Fibroblast of lung (primary cell): ENCODE results near the gene TUBA1B. TPM values are rescaled to one million over a fixed set of nuclear protein-coding genes. Genes with fewer than 3 reads are reported as not detected.

ENCODE experiments used
- DNase-seq, 2 donors: peaks; one replicate each; pipeline versions ENCODE4 v3.0.0 to v3.0.0-alpha.2; 2010; ENCODE audit warnings: low read depth in 2 of 2
- H2AFZ ChIP-seq: 2 replicates; pipeline ENCODE4 v1.5.1; 2012; ENCODE audit warnings: low read length, control low read depth, inconsistent platforms
- H3K27ac ChIP-seq: 2 replicates; pipeline ENCODE4 v1.5.1; 2011; ENCODE audit warnings: low read length, control low read depth; ENCODE audit not compliant: insufficient read depth
- H3K27me3 ChIP-seq: 2 replicates; pipeline ENCODE4 v1.5.1; 2011; ENCODE audit warnings: mild to moderate bottlenecking, low read length; ENCODE audit not compliant: control insufficient read depth, insufficient read depth
- H3K36me3 ChIP-seq: 2 replicates; pipeline ENCODE4 v1.5.1; 2011; ENCODE audit warnings: low read length; ENCODE audit not compliant: control insufficient read depth, insufficient read depth
- H3K4me1 ChIP-seq: 2 replicates; pipeline ENCODE4 v1.5.1; 2011; ENCODE audit warnings: low read length; ENCODE audit not compliant: control insufficient read depth, insufficient read depth; ENCODE audit errors: extremely low read depth
- H3K4me2 ChIP-seq: 2 replicates; pipeline ENCODE4 v1.5.1; 2011; ENCODE audit warnings: low read length, control low read depth; ENCODE audit not compliant: insufficient read depth; ENCODE audit errors: extremely low read depth
- H3K4me3 ChIP-seq, 4 experiments: fragments of 200-600 bp in 1 of 4; sonication (generic) in 1 of 4; replicated peaks in 1 of 4; 2 replicates each; pipeline ENCODE4 v1.5.1; 2011 to 2016; ENCODE audit warnings: low read length in 4 of 4, low read depth in 3 of 4, mild to moderate bottlenecking in 3 of 4, control low read depth in 2 of 4, inconsistent platforms in 1 of 4, mixed read lengths in 1 of 4; ENCODE audit not compliant: insufficient read depth in 1 of 4; ENCODE audit errors: control extremely low read depth in 1 of 4
- H3K79me2 ChIP-seq: 2 replicates; pipeline ENCODE4 v1.5.1; 2012; ENCODE audit warnings: mild to moderate bottlenecking, low read length, inconsistent platforms; ENCODE audit not compliant: control insufficient read depth, insufficient read depth
- H3K9ac ChIP-seq: 2 replicates; pipeline ENCODE4 v1.5.1; 2011; ENCODE audit warnings: mild to moderate bottlenecking, low read length, control low read depth; ENCODE audit not compliant: insufficient read depth
- H3K9me3 ChIP-seq: 2 replicates; pipeline ENCODE4 v1.5.1; 2012; ENCODE audit warnings: low read depth, low read length; ENCODE audit not compliant: control insufficient read depth, insufficient read depth
- H4K20me1 ChIP-seq: 2 replicates; pipeline ENCODE4 v1.5.1; 2011; ENCODE audit warnings: low read length; ENCODE audit not compliant: control insufficient read depth, insufficient read depth; ENCODE audit errors: extremely low read depth
- CTCF ChIP-seq, 2 donors: IDR thresholded peaks in 1 of 2; conservative IDR thresholded peaks in 1 of 2; 1 replicate in 1 of 2; 2 replicates in 1 of 2; pipeline ENCODE4 v1.5.1; 2011 to 2012; ENCODE audit warnings: low read length in 2 of 2, control low read depth in 1 of 2, inconsistent platforms in 1 of 2, low read depth in 1 of 2, mild to moderate bottlenecking in 1 of 2
- EZH2 ChIP-seq: IDR thresholded peaks from 2 replicates; pipeline ENCODE4 v1.5.1; 2012; ENCODE audit warnings: low read length, control low read depth, mild to moderate bottlenecking; ENCODE audit errors: missing control alignments
- polyA plus RNA-seq, 2 donors: library from polyadenylated mRNA; depleted of rRNA in 1 of 2; stranded (reverse) in 1 of 2; unstranded in 1 of 2; fragments of >200 nt; gene quantifications; 2 replicates each; pipeline ENCODE4 v1.2.1, GENCODE V29; 2011 to 2012; ENCODE audit warnings: missing spikeins in 1 of 2
- total RNA-seq: library from RNA; depleted of rRNA; stranded (reverse); fragments of >200 nt; gene quantifications from 2 replicates; pipeline ENCODE4 v1.2.1, GENCODE V29; 2014

TUBA1B gene
- total and polyA plus RNA-seq, 2 donors (not counting 1 experiment from before 2014, with no cell fraction given): 1,258 to 3,083 TPM

- no peak for DNase-seq
- Histone ChIP-seq H3K27ac (no peak overlapping the region), H3K36me3 (peaks cover 15% of the 10 kb centered on the region), H3K79me2 (peaks cover 30% of the 10 kb centered on the region), H3K4me2 (no peak overlapping the region), H2AFZ (no peak overlapping the region), H3K9me3 (no peaks in the 10 kb centered on the region), H3K4me1 (peaks cover 1% of the 10 kb centered on the region), H3K9ac (no peak overlapping the region), H3K4me3 (no peak overlapping the region), H3K27me3 (no peaks in the 10 kb centered on the region), H4K20me1 (peaks cover 2% of the 10 kb centered on the region)
- TF ChIP-seq CTCF (conservative IDR thresholded peaks at IDR 0.05 in 1 of 2, IDR thresholded peaks at IDR 0.05 in 1 of 2; ENCODE audit: low read depth in 1 of 2, low read length in 2 of 2) (no peak), EZH2 (no peak)
Observed at GRCh38 chr12:49126852-49127763, 4.1 kb downstream of the TUBA1B start.

GRCh38 chr12:49121047-49121696, 10.0 kb downstream of the TUBA1B start:
- Histone ChIP-seq H3K79me2 (no peaks in the 10 kb centered on the region), H3K27me3 (no peaks in the 10 kb centered on the region), H3K36me3 (no peaks in the 10 kb centered on the region), H3K27ac (no peak overlapping the region), H3K9ac (no peak overlapping the region), H3K4me3 (no peak overlapping the region), H3K4me1 (no peaks in the 10 kb centered on the region), H2AFZ (peak overlapping the region; percentile 69), H3K9me3 (no peaks in the 10 kb centered on the region), H3K4me2 (no peak overlapping the region), H4K20me1 (no peaks in the 10 kb centered on the region)
- TF ChIP-seq EZH2 (no peak), CTCF (conservative IDR thresholded peaks at IDR 0.05 in 1 of 2, IDR thresholded peaks at IDR 0.05 in 1 of 2; ENCODE audit: low read depth in 1 of 2, low read length in 2 of 2) (peak; percentile 72 to 81)
- DNase-seq: peak; percentile 50 to 78

- peaks cover 5% of the 10 kb centered on the region for H3K4me1 ChIP-seq
- peak overlapping the region; percentile 17 for H3K9ac ChIP-seq
- H3K27ac ChIP-seq: peak overlapping the region; percentile 66
- peaks cover 18% of the 10 kb centered on the region for H3K79me2 ChIP-seq
- DNase-seq: peak in 1 of 2 donors; percentile 18
- H3K36me3 ChIP-seq: peaks cover 5% of the 10 kb centered on the region
- H3K4me3 ChIP-seq: peak overlapping the region; percentile 38 to 95 (median 66)
- H3K9me3 ChIP-seq: no peaks in the 10 kb centered on the region
- peak overlapping the region; percentile 81 for H3K4me2 ChIP-seq
- H3K27me3 ChIP-seq: no peaks in the 10 kb centered on the region
- no peak for TF ChIP-seq EZH2
- no peak for TF ChIP-seq CTCF (conservative IDR thresholded peaks at IDR 0.05 in 1 of 2, IDR thresholded peaks at IDR 0.05 in 1 of 2; ENCODE audit: low read depth in 1 of 2, low read length in 2 of 2)
- H4K20me1 ChIP-seq: no peaks in the 10 kb centered on the region
- H2AFZ ChIP-seq: peak overlapping the region; percentile 93
Observed at GRCh38 chr12:49111206-49111605, 20.0 kb downstream of the TUBA1B start.
